Activated B cell treated with CpG ODN at 0.5 μM for 24 hours (primary cell): Measurements from ENCODE around the gene CASZ1. TPM values are rescaled to one million over a fixed set of nuclear protein-coding genes. Genes with fewer than 3 reads are reported as not detected.

ENCODE experiments used
- ATAC-seq: fragments of 200-7000 bp; cut with Tn5 transposase; one replicate; pipeline ENCODE4 v1.10.0; 2021; ENCODE audit warnings: low read depth, mild to moderate bottlenecking, moderate library complexity
- CTCF ChIA-PET: fragments of 350-600 bp; sonication (Branson Sonifier 250); formaldehyde crosslinking; loops from one replicate; lab custom pipeline; 2021; ENCODE audit warnings: antibody characterized with exemption; lab: Charles Lee
- POLR2A ChIA-PET: fragments of 350-600 bp; sonication (Branson Sonifier 250); formaldehyde crosslinking; loops from one replicate; lab custom pipeline; 2021; ENCODE audit warnings: antibody characterized with exemption; lab: Charles Lee
- DNase-seq: peaks from one replicate; pipeline ENCODE4 v3.0.0; 2022
- H3K27ac Mint-ChIP-seq: one replicate; pipeline ENCODE4 v1.8.0; 2020; ENCODE audit warnings: mixed read lengths
- H3K27me3 Mint-ChIP-seq: one replicate; pipeline ENCODE4 v1.8.0; 2021; ENCODE audit warnings: mixed read lengths
- H3K36me3 Mint-ChIP-seq: one replicate; pipeline ENCODE4 v1.8.0; 2021; ENCODE audit warnings: low read depth, mixed read lengths
- H3K4me1 Mint-ChIP-seq: one replicate; pipeline ENCODE4 v1.8.0; 2021; ENCODE audit warnings: mixed read lengths
- H3K4me3 Mint-ChIP-seq: one replicate; pipeline ENCODE4 v1.8.0; 2020; ENCODE audit warnings: mild to moderate bottlenecking, mixed read lengths
- H3K9me3 Mint-ChIP-seq: one replicate; pipeline ENCODE4 v1.8.0; 2020; ENCODE audit warnings: mixed read lengths
- intact Hi-C: fragments of 100-400 bp; cut with micrococcal nuclease; formaldehyde crosslinking; loops from one replicate; pipeline ENCODE4 v1.15.1; 2024
- total RNA-seq: library from RNA; stranded (reverse); gene quantifications from 2 replicates; pipeline ENCODE4 v1.2.3, GENCODE V29; 2022
- TF ChIP-seq, protein P1 (sequence below): fragments of 200-600 bp; IDR thresholded peaks from one replicate; pipeline ENCODE4 v1.8.0; 2022; ENCODE audit warnings: antibody characterized with exemption, mild to moderate bottlenecking

CASZ1 gene
- total RNA-seq, 1 donor from 2014 or later, result 35.6 TPM

DNA sequence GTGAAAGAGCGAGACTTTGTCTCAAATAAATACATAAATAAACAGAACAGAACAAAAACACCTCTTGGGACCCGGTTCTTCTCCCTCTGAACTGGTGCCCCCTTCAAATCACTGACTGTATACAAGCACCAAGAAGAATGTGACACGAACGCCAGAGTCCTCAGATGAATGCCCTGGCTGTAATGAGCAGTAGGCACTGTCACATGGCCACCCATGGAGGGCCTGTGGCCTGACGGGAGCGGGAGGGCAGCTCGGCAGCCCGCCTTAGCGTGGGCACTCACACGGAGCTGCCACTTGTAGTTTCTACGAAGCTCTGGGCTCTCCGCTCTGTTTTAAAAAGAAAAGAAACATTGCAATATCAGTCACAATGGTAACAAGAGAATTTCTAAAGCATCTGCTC is 175.7 kb downstream of the CASZ1 start:
- Mint-ChIP-seq H3K27me3 (no peaks in the 10 kb centered on the region), H3K4me3 (no peak overlapping the region), H3K27ac (no peak overlapping the region), H3K4me1 (no peaks in the 10 kb centered on the region), H3K9me3 (no peaks in the 10 kb centered on the region), H3K36me3 (peaks cover 44% of the 10 kb centered on the region)
- intact Hi-C loops, result no loop called here
- TF ChIP-seq, protein P1, sequence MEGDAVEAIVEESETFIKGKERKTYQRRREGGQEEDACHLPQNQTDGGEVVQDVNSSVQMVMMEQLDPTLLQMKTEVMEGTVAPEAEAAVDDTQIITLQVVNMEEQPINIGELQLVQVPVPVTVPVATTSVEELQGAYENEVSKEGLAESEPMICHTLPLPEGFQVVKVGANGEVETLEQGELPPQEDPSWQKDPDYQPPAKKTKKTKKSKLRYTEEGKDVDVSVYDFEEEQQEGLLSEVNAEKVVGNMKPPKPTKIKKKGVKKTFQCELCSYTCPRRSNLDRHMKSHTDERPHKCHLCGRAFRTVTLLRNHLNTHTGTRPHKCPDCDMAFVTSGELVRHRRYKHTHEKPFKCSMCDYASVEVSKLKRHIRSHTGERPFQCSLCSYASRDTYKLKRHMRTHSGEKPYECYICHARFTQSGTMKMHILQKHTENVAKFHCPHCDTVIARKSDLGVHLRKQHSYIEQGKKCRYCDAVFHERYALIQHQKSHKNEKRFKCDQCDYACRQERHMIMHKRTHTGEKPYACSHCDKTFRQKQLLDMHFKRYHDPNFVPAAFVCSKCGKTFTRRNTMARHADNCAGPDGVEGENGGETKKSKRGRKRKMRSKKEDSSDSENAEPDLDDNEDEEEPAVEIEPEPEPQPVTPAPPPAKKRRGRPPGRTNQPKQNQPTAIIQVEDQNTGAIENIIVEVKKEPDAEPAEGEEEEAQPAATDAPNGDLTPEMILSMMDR, result no peak
- ATAC-seq (no peak), DNase-seq (no peak)
- ChIA-PET CTCF (no interaction called here), POLR2A (no interaction called here)

DNA sequence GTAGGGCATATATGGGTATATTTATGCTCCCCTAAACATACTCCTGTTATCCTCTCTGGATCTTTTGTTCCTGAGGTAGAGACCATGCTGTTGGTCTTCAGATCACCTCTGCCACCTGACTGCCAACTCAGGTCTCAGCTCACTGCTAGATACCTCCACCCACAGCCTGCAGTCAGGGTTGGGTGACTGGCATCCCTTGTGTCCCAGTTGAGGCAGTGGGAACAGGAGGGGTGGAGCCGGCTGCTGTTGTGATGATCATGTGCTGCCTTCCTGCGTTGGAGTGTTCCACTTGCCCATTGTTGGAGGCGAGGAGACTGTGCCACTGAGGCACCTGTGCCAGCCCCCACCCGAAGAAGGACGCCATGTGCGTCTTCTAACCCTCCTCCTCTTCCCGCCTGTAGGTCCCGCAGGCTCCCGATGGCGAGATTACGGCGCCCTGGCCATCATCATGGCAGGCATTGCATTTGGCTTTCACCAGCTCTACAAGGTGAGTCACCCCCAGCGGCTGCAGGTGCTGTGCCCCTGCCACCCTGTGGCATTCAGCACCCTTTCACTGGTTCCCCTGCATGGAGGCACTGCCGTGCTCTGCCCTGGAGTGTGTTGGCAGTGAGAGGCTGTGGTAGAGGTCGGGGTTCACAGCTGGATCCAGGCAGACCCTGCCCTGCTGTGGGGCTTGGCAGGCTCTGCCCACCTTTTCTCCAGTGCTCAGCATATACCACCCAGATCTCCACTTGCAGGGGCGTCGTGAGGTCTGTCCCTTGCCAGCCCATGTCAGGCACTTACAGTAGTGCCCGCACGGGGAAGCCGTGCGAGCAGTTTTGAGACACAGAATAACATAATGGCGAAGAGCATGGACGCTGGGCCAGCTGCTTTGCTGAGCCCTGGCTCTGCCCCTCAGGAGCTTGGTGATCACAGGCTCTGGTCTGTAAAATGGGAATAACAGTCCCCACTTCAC is 178.2 kb downstream of the CASZ1 start:
- Mint-ChIP-seq H3K27ac (no peak overlapping the region), H3K4me1 (peaks cover 8% of the 10 kb centered on the region), H3K4me3 (no peak overlapping the region), H3K36me3 (peaks cover 32% of the 10 kb centered on the region), H3K9me3 (no peaks in the 10 kb centered on the region), H3K27me3 (no peaks in the 10 kb centered on the region)
- ATAC-seq (no peak), DNase-seq (no peak)
- intact Hi-C loops, result no loop called here
- TF ChIP-seq, protein P1, result no peak
- ChIA-PET CTCF (no interaction called here), POLR2A (no interaction called here)

DNA sequence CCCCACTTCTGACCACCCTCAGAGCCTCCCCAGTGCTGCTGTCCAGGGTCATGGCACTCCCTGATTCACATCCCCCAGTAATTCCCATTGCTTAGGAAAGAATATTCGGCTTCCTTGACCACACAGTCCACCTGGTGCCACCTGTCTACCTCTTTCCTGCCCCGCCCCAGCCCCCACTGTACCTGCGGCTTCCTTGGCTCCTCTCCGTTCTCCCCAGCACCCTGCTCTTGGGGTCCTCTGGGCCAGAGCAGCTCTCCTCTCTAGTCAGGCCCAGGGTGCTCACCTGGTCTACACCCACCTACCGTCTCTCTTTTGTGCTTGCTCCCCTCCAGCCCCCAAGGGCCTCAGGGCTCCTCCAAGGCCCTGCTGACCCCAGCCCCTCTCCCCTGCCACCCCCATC is 179.1 kb downstream of the CASZ1 start:
- ChIA-PET CTCF (no interaction called here), POLR2A (no interaction called here)
- Mint-ChIP-seq H3K9me3 (no peaks in the 10 kb centered on the region), H3K27me3 (no peaks in the 10 kb centered on the region), H3K27ac (no peak overlapping the region), H3K4me1 (peaks cover 8% of the 10 kb centered on the region), H3K4me3 (no peak overlapping the region), H3K36me3 (peaks cover 26% of the 10 kb centered on the region)
- ATAC-seq (no peak), DNase-seq (no peak)
- intact Hi-C loops, result no loop called here
- TF ChIP-seq, protein P1, result no peak

DNA sequence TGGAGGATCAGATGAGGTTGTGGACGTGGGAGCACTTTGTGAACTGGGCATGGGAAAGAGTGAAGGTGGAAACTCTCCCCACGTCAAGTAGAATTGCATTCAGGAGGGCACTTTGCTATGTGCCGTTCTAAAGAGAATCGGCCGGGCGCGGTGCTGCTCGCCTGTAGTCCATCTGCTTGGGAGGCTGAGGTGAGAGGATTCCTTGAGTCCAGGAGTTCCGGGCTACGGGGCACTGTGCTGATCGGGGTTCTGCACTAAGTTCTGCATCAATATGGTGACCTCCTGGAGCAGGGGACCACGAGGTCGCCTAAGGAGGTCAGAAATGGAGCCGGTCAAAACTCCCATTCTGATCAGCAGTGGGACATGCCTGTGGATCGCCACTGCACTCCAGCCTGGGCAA is 179.8 kb downstream of the CASZ1 start:
- H3K27me3 Mint-ChIP-seq, result no peaks in the 10 kb centered on the region
- H3K27ac Mint-ChIP-seq, result no peak overlapping the region
- DNase-seq (no peak), ATAC-seq (no peak)
- ChIA-PET CTCF (no interaction called here), POLR2A (no interaction called here)
- TF ChIP-seq, protein P1, result no peak
- H3K36me3 Mint-ChIP-seq, result peaks cover 21% of the 10 kb centered on the region
- no peak overlapping the region for H3K4me3 Mint-ChIP-seq
- no peaks in the 10 kb centered on the region for H3K9me3 Mint-ChIP-seq
- H3K4me1 Mint-ChIP-seq, result peaks cover 8% of the 10 kb centered on the region
- intact Hi-C loops, result no loop called here

DNA sequence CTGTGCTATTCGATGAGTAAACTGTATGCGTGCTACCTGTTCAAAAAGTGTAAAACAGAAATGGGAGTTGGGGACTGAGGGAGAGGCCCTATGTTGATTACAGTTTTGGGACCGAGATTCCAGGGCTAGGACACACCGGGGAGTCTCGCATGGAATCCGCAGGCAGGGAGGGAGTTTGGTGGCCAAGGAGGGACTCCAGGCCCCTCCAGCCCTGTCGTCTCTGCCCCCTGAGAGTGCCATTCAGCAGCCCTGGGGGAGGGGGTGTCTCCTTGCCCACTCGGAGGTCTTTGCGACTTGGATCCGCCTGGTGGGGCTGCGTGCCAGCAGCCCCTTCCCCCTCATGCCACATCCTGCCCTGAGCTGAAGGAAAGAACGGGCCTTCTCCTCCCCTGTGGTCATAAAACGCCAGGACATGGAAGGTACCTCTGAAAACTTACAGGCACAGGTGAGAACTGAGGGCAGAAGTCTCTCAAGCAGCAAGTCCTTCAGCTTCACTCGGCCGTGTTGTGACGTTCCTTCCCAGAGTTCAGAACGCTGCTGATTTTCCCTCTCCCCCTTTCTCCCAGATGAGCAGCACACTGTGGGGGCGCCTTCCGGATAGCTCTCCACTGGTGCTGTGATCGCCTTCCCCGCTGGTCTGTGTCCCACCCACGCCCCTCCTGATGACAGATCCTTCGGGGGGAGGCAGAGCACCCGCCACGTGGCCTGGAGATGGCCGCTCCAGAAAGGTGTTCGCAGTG is 180.3 kb downstream of the CASZ1 start:
- Mint-ChIP-seq H3K36me3 (peaks cover 18% of the 10 kb centered on the region), H3K27me3 (no peaks in the 10 kb centered on the region), H3K9me3 (no peaks in the 10 kb centered on the region), H3K27ac (no peak overlapping the region), H3K4me1 (peaks cover 8% of the 10 kb centered on the region), H3K4me3 (no peak overlapping the region)
- no peak for ATAC-seq
- intact Hi-C loops, result no loop called here
- TF ChIP-seq, protein P1, result no peak
- no peak for DNase-seq
- ChIA-PET CTCF (no interaction called here), POLR2A (no interaction called here)
